Trophoblast cell (in vitro differentiated cells and primary cell): ENCODE measurements around the gene EML4.

Experiments
- DNase-seq, 2 donors: peaks; one replicate each; pipeline ENCODE4 v3.0.0-alpha.2; 2016
- H2AFZ ChIP-seq: 2 replicates; pipeline ENCODE4 v1.6.1; 2013; ENCODE audit warnings: low read length, moderate library complexity, mild to moderate bottlenecking; ENCODE audit not compliant: insufficient read depth, poor library complexity
- H2AK5ac ChIP-seq: 2 replicates; pipeline ENCODE4 v1.6.1; 2013; ENCODE audit warnings: mild to moderate bottlenecking, low read length
- H2BK120ac ChIP-seq: 2 replicates; pipeline ENCODE4 v1.6.1; 2013; ENCODE audit warnings: low read length, mild to moderate bottlenecking, moderate library complexity; ENCODE audit not compliant: insufficient read depth, poor library complexity
- H2BK12ac ChIP-seq: 2 replicates; pipeline ENCODE4 v1.6.1; 2013; ENCODE audit warnings: mild to moderate bottlenecking, low read length, moderate library complexity
- H2BK5ac ChIP-seq: 2 replicates; pipeline ENCODE4 v1.6.1; 2013; ENCODE audit warnings: low read length, low read depth, moderate library complexity, mild to moderate bottlenecking; ENCODE audit not compliant: poor library complexity
- H3K14ac ChIP-seq: 2 replicates; pipeline ENCODE4 v1.6.1; 2013; ENCODE audit warnings: mild to moderate bottlenecking, low read length
- H3K18ac ChIP-seq: 2 replicates; pipeline ENCODE4 v1.6.1; 2013; ENCODE audit warnings: mild to moderate bottlenecking, low read length
- H3K23ac ChIP-seq: 2 replicates; pipeline ENCODE4 v1.6.1; 2013; ENCODE audit warnings: low read length
- H3K27ac ChIP-seq: 2 replicates; pipeline ENCODE4 v1.5.1; 2013; ENCODE audit warnings: low read depth, mild to moderate bottlenecking, inconsistent platforms, low read length, moderate library complexity
- H3K27me3 ChIP-seq: 2 replicates; pipeline ENCODE4 v1.6.1; 2013; ENCODE audit warnings: inconsistent platforms, mild to moderate bottlenecking, low read length, moderate library complexity; ENCODE audit not compliant: insufficient read depth
- H3K36me3 ChIP-seq, 2 experiments: 1 replicate in 1 of 2; 2 replicates in 1 of 2; pipeline ENCODE4 v1.6.1; 2013; ENCODE audit warnings: low read length in 2 of 2, mild to moderate bottlenecking in 2 of 2, moderate library complexity in 1 of 2; ENCODE audit not compliant: insufficient read depth in 2 of 2, control insufficient read depth in 1 of 2
- H3K4ac ChIP-seq: 2 replicates; pipeline ENCODE4 v1.6.1; 2013; ENCODE audit warnings: low read depth, mild to moderate bottlenecking, low read length, moderate library complexity
- H3K4me1 ChIP-seq, 2 experiments: 1 replicate in 1 of 2; 2 replicates in 1 of 2; pipeline ENCODE4 v1.6.1; 2013; ENCODE audit warnings: low read length in 2 of 2, mild to moderate bottlenecking in 2 of 2, moderate library complexity in 1 of 2; ENCODE audit not compliant: insufficient read depth in 2 of 2, control insufficient read depth in 1 of 2
- H3K4me2 ChIP-seq: 2 replicates; pipeline ENCODE4 v1.6.1; 2013; ENCODE audit warnings: inconsistent platforms, mild to moderate bottlenecking, low read length, moderate library complexity
- H3K4me3 ChIP-seq: 2 replicates; pipeline ENCODE4 v1.5.1; 2013; ENCODE audit warnings: mild to moderate bottlenecking, low read depth, low read length, inconsistent platforms
- H3K79me1 ChIP-seq: one replicate; pipeline ENCODE4 v1.6.1; 2013; ENCODE audit warnings: low read length
- H3K79me2 ChIP-seq: 2 replicates; pipeline ENCODE4 v1.6.1; 2013; ENCODE audit warnings: low read length, mild to moderate bottlenecking; ENCODE audit not compliant: control insufficient read depth, insufficient read depth, poor library complexity
- H3K9ac ChIP-seq: 2 replicates; pipeline ENCODE4 v1.6.1; 2013; ENCODE audit warnings: mild to moderate bottlenecking, low read length
- H3K9me3 ChIP-seq: 2 replicates; pipeline ENCODE4 v1.6.1; 2013; ENCODE audit warnings: low read depth, mild to moderate bottlenecking, control low read depth, inconsistent platforms, low read length; ENCODE audit not compliant: insufficient read depth
- H4K12ac ChIP-seq: 2 replicates; pipeline ENCODE4 v1.6.1; 2013; ENCODE audit warnings: low read depth, mild to moderate bottlenecking, low read length, moderate library complexity
- H4K8ac ChIP-seq: 2 replicates; pipeline ENCODE4 v1.6.1; 2013; ENCODE audit warnings: low read depth, mild to moderate bottlenecking, low read length, moderate library complexity
- H4K91ac ChIP-seq: one replicate; pipeline ENCODE4 v1.6.1; 2013; ENCODE audit warnings: low read depth, mild to moderate bottlenecking, low read length, moderate library complexity
- WGBS: extraction: QIAGEN DNeasy Blood & Tissue Kit; methylation state at CpG from one replicate; pipeline ENCODE4 v1.1.7; 2013; ENCODE audit warnings: missing lambda C conversion rate; ENCODE audit not compliant: insufficient read length, insufficient coverage; ENCODE audit errors: extremely low coverage; 5-methylcytosine and 5-hydroxymethylcytosine counted together

EML4 gene

DNA sequence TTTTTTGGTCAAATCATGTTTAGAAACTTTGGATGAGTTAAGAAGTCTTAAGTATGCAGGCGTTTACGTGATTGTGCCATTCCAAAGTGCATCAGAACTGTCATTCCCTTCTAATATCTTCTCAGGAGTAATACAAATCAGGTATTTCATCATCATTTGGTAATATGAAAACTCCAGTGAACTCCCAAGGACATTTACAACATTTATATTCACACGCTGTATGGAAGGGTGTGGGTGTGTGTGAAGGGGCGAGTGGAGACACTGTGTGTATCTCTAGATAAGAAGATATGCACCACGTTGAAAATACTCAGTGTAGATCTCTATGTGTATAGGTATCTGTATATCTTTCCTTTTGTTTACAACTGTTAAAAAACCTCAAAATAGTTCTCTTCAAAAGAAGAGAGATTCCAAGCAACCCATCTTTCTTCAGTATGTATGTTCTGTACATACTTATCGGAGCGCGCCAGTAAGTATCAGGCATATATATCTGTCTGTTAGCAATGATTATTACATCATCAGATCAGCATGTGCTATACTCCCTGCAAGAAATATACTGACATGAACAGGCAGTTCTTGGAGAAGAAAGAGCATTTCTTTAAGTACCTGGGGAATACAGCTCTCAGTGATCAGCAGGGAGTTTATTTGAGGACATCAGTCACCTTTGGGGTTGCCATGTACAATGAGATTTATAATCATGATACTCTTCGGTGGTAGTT, 162.6 kb downstream of the EML4 start:
- no peak overlapping the region for H3K9ac ChIP-seq
- no peak overlapping the region for H3K4me3 ChIP-seq
- no peaks in the 10 kb centered on the region for H3K27me3 ChIP-seq
- no peak overlapping the region for H3K4me2 ChIP-seq
- no peaks in the 10 kb centered on the region for H3K79me2 ChIP-seq
- H4K91ac ChIP-seq = no peak overlapping the region
- peaks cover 1% of the 10 kb centered on the region for H3K9me3 ChIP-seq
- H3K36me3 ChIP-seq = peaks cover 16 to 37% of the 10 kb centered on the region in 2 experiments
- no peak overlapping the region for H3K4ac ChIP-seq
- no peak overlapping the region for H2BK5ac ChIP-seq
- no peak overlapping the region for H3K18ac ChIP-seq
- H4K12ac ChIP-seq = no peak overlapping the region
- DNase-seq = peak in 1 of 2 donors; percentile 45
- H3K14ac ChIP-seq = no peak overlapping the region
- no peak overlapping the region for H3K23ac ChIP-seq
- no peak overlapping the region for H2BK120ac ChIP-seq
- H3K4me1 ChIP-seq = no peaks in the 10 kb centered on the region
- no peak overlapping the region for H3K27ac ChIP-seq
- no peak overlapping the region for H2BK12ac ChIP-seq
- H4K8ac ChIP-seq = no peak overlapping the region
- H3K79me1 ChIP-seq = no peaks in the 10 kb centered on the region
- WGBS = no CpG with 5 or more reads among the region's 9 CpGs
- no peak overlapping the region for H2AK5ac ChIP-seq
- no peak overlapping the region for H2AFZ ChIP-seq

DNA sequence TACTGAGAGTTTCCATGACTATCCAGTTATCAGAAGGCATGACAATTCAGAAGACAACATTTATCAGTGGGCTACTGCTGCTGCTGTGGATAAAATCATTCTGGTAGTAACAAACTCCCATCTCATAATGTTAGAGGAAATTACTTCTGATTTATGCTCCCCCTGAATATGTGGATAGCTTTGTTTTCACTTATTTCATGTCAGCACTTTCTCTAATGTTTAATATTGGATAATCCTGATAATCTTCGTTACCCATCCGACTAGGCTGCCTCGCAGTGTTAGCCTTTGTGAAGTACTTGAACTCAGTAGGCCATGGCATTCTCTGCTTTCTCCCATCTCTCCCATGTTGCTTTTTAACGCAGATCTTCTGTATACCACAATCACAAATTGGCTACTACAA, 163.4 kb downstream of the EML4 start:
- H3K36me3 ChIP-seq = peaks cover 16 to 37% of the 10 kb centered on the region in 2 experiments
- no peak overlapping the region for H4K12ac ChIP-seq
- no peak overlapping the region for H2AK5ac ChIP-seq
- H3K27ac ChIP-seq = no peak overlapping the region
- peaks cover 1% of the 10 kb centered on the region for H3K9me3 ChIP-seq
- H2BK120ac ChIP-seq = no peak overlapping the region
- no peak overlapping the region for H3K18ac ChIP-seq
- no peak overlapping the region for H3K4me3 ChIP-seq
- H3K79me1 ChIP-seq = no peaks in the 10 kb centered on the region
- no peak overlapping the region for H4K91ac ChIP-seq
- WGBS = no CpG with 5 or more reads among the region's 4 CpGs
- H2BK12ac ChIP-seq = no peak overlapping the region
- no peak overlapping the region for H3K4me2 ChIP-seq
- H4K8ac ChIP-seq = no peak overlapping the region
- no peaks in the 10 kb centered on the region for H3K27me3 ChIP-seq
- H3K14ac ChIP-seq = no peak overlapping the region
- no peaks in the 10 kb centered on the region for H3K79me2 ChIP-seq
- no peak overlapping the region for H3K4ac ChIP-seq
- DNase-seq = no peak
- H2AFZ ChIP-seq = no peak overlapping the region
- no peak overlapping the region for H3K9ac ChIP-seq
- no peaks in the 10 kb centered on the region for H3K4me1 ChIP-seq
- no peak overlapping the region for H3K23ac ChIP-seq
- H2BK5ac ChIP-seq = no peak overlapping the region

DNA sequence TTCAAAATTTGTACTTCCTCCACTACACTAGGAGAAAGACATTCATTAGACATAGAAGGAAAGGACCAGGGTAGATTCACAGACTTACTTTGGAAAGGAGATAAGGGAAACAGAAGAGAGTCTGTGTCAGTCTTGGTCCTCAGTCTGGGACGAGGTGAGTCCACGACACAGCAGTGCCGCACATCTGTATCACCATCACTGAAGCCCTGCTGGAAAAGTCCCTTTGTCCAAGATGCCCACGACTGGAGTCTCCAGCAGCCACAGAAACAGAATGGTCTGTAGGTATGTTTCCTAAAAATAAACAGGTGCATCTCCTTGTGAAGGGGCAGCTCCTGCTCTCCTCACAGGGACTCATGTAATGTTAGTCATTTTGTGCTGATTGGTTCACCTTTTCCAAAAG, 164.4 kb downstream of the EML4 start:
- no peaks in the 10 kb centered on the region for H3K79me1 ChIP-seq
- no peak overlapping the region for H2BK120ac ChIP-seq
- H3K9ac ChIP-seq = no peak overlapping the region
- no peak overlapping the region for H3K4me2 ChIP-seq
- no peak overlapping the region for H2BK5ac ChIP-seq
- no peak for DNase-seq
- H2BK12ac ChIP-seq = no peak overlapping the region
- no peak overlapping the region for H3K27ac ChIP-seq
- H3K9me3 ChIP-seq = peaks cover 1% of the 10 kb centered on the region
- H4K8ac ChIP-seq = no peak overlapping the region
- peaks cover 22 to 46% of the 10 kb centered on the region in 2 experiments for H3K36me3 ChIP-seq
- H3K4me1 ChIP-seq = no peaks in the 10 kb centered on the region
- H3K23ac ChIP-seq = no peak overlapping the region
- H3K18ac ChIP-seq = no peak overlapping the region
- no peak overlapping the region for H3K14ac ChIP-seq
- no peak overlapping the region for H3K4ac ChIP-seq
- H3K79me2 ChIP-seq = no peaks in the 10 kb centered on the region
- no peak overlapping the region for H3K4me3 ChIP-seq
- H4K91ac ChIP-seq = no peak overlapping the region
- no peak overlapping the region for H4K12ac ChIP-seq
- no CpG with 5 or more reads among the region's 4 CpGs for WGBS
- H3K27me3 ChIP-seq = no peaks in the 10 kb centered on the region
- H2AFZ ChIP-seq = no peak overlapping the region
- H2AK5ac ChIP-seq = no peak overlapping the region

DNA sequence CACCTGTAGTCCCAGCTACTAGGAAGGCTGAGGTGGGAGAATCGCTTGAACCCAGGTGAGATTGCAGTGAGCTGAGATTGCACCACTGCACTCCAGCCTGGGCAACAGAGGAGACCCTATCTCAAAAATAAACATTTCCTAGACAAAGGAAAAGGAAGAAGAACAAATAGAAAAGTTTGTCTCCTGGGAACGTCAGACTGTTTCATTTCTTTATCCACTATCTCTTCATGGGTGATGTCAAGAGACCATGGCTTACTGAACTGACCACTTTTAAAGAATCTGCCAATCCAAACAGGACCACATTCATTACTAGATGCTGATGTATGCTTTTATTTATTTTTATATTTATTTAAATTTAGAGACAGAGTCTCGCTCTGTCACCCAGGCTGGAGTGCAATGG, 165.1 kb downstream of the EML4 start:
- H2BK120ac ChIP-seq = no peak overlapping the region
- DNase-seq = no peak
- no peaks in the 10 kb centered on the region for H3K4me1 ChIP-seq
- no peak overlapping the region for H2BK12ac ChIP-seq
- no peaks in the 10 kb centered on the region for H3K79me1 ChIP-seq
- H3K4me2 ChIP-seq = no peak overlapping the region
- no peak overlapping the region for H3K9ac ChIP-seq
- H3K27me3 ChIP-seq = no peaks in the 10 kb centered on the region
- no peak overlapping the region for H3K14ac ChIP-seq
- no peak overlapping the region for H4K12ac ChIP-seq
- peaks cover 22 to 43% of the 10 kb centered on the region in 2 experiments for H3K36me3 ChIP-seq
- no peak overlapping the region for H3K4me3 ChIP-seq
- H4K8ac ChIP-seq = no peak overlapping the region
- peaks cover 1% of the 10 kb centered on the region for H3K9me3 ChIP-seq
- no peak overlapping the region for H3K18ac ChIP-seq
- no peak overlapping the region for H2AFZ ChIP-seq
- no peak overlapping the region for H3K23ac ChIP-seq
- WGBS = no CpG with 5 or more reads among the region's 3 CpGs
- H3K79me2 ChIP-seq = no peaks in the 10 kb centered on the region
- no peak overlapping the region for H3K27ac ChIP-seq
- H3K4ac ChIP-seq = no peak overlapping the region
- H2BK5ac ChIP-seq = no peak overlapping the region
- no peak overlapping the region for H4K91ac ChIP-seq
- H2AK5ac ChIP-seq = no peak overlapping the region
